Central memory CD8-positive, alpha-beta T cell (primary cell): ENCODE results near the gene ARMH3.

ENCODE experiments used
- ATAC-seq: fragments of 150-1000 bp; cut with Tn5 transposase; replicated peaks from 2 replicates; pipeline ENCODE4 v1.10.0; 2022; ENCODE audit warnings: mild to moderate bottlenecking, moderate FRiP score, moderate number of reproducible peaks; ENCODE audit not compliant: poor library complexity, severe bottlenecking; ENCODE audit errors: extremely low read depth
- DNase-seq, 2 donors: peaks; one replicate each; pipeline ENCODE4 v3.0.0; 2021; ENCODE audit warnings: low spot score in 2 of 2
- H3K27ac Mint-ChIP-seq: one replicate; pipeline ENCODE4 v1.8.0; 2022; ENCODE audit warnings: low read depth, mild to moderate bottlenecking, moderate library complexity, mixed read lengths
- H3K27me3 Mint-ChIP-seq: one replicate; pipeline ENCODE4 v1.8.0; 2022; ENCODE audit warnings: mixed read lengths
- H3K36me3 Mint-ChIP-seq: one replicate; pipeline ENCODE4 v1.8.0; 2022; ENCODE audit warnings: mild to moderate bottlenecking, moderate library complexity, mixed read lengths; ENCODE audit not compliant: insufficient read depth
- H3K4me1 Mint-ChIP-seq: one replicate; pipeline ENCODE4 v1.8.0; 2022; ENCODE audit warnings: mixed read lengths
- H3K4me3 Mint-ChIP-seq: one replicate; pipeline ENCODE4 v1.8.0; 2022; ENCODE audit warnings: mild to moderate bottlenecking, moderate library complexity, mixed read lengths
- H3K9me3 Mint-ChIP-seq: one replicate; pipeline ENCODE4 v1.8.0; 2022; ENCODE audit warnings: mixed read lengths

The ARMH3 gene

DNA sequence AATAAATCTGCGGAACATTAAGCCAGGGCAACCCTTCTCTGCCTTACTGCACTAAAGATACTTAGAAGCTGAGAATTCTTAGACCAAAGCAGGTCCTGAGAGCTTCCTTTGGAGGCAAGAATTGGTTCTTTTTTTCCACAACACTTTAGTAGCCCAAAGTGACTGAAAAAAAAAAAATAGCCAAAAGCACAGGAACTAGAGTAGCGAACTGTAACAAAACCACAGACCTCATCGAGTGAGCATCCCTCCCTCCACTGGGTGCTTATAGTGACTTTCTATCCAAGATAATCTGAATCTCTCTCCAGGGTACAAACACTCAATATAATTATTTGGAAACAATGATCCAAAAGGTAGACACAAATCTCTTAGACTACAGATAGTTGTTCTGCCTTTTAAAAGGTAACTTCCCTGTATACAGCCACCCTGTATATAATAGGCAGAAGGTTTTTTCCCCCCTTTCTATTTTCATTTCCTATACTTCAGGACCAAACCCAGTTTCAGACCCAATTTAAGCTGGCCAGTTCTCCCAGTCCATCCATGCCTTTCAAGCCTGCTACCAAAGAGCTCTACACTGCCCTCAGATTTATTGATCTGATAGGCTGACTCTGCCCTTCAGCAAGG lies 180.8 kb downstream of the ARMH3 start:
- H3K27me3 Mint-ChIP-seq = no peaks in the 10 kb centered on the region
- H3K36me3 Mint-ChIP-seq = peaks cover 9% of the 10 kb centered on the region
- no peak overlapping the region for H3K27ac Mint-ChIP-seq
- no peaks in the 10 kb centered on the region for H3K9me3 Mint-ChIP-seq
- ATAC-seq = no peak
- DNase-seq = no peak
- H3K4me1 Mint-ChIP-seq = peaks cover 16% of the 10 kb centered on the region
- H3K4me3 Mint-ChIP-seq = no peak overlapping the region

DNA sequence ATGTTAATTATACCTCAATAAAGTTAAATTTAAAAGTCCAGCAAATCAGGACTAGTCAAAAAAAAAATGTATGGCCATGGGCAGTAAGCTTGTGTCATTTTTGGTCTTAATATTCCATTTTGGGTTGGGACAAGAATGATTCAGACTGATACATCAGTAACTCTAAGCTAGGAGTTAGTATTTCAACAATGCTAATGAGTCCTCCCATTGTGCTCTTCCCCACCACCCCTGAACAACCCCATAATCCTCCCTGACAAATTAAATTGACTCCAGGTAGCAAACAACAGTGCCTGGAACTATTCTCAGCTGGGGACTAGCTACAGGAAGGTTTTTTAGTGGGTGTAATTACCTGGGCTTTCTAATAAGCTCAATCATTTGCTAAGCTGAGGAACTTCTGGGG lies 181.7 kb downstream of the ARMH3 start:
- Mint-ChIP-seq H3K9me3 (no peaks in the 10 kb centered on the region), H3K27me3 (no peaks in the 10 kb centered on the region), H3K36me3 (peaks cover 6% of the 10 kb centered on the region), H3K27ac (no peak overlapping the region), H3K4me3 (no peak overlapping the region), H3K4me1 (peaks cover 16% of the 10 kb centered on the region)
- ATAC-seq (no peak), DNase-seq (no peak)

DNA sequence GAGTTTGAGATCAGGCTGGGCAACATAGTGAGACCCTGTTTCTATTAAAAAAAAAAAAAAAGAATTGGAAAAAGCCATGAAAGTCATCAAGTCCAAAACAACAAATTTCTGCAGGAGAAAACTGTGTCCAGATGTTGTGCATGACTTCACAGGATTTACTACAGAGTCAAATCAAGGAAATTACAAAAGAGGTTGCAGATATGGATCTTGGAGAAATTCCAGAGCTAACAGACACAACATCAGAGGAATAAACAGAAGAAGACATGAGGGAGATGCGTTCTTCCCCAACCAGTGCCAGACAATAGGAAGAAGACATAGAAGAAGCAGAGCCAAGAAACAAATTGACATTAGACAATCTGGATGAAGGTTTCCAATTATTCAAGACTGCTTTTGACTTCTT lies 188.0 kb downstream of the ARMH3 start:
- H3K36me3 Mint-ChIP-seq = peaks cover 11% of the 10 kb centered on the region
- no peak for ATAC-seq
- no peaks in the 10 kb centered on the region for H3K27me3 Mint-ChIP-seq
- no peak for DNase-seq
- H3K4me3 Mint-ChIP-seq = no peak overlapping the region
- no peaks in the 10 kb centered on the region for H3K9me3 Mint-ChIP-seq
- no peak overlapping the region for H3K27ac Mint-ChIP-seq
- peaks cover 9% of the 10 kb centered on the region for H3K4me1 Mint-ChIP-seq

DNA sequence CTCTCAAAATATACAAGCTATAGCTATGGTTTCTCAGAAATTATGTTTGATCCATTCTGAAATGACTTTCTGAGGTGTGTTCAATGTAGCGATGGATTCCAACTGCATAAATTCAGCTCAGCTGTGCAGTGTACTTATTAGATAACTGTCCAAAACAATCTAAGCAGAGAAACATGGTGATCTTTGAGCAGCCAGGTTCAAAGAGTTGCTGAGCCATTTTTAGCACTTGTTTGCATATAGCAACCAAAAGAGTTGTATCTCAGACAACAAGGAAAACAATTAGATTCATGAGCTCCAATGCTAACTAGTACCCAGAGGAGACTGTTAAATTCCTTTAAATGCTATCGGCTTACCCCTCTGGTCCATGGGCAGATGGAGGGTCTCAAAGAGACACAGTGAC lies 196.4 kb downstream of the ARMH3 start:
- Mint-ChIP-seq H3K9me3 (no peaks in the 10 kb centered on the region), H3K4me3 (no peak overlapping the region), H3K36me3 (peaks cover 13% of the 10 kb centered on the region), H3K4me1 (peaks cover 31% of the 10 kb centered on the region), H3K27me3 (no peaks in the 10 kb centered on the region), H3K27ac (no peak overlapping the region)
- ATAC-seq = no peak
- no peak for DNase-seq

DNA sequence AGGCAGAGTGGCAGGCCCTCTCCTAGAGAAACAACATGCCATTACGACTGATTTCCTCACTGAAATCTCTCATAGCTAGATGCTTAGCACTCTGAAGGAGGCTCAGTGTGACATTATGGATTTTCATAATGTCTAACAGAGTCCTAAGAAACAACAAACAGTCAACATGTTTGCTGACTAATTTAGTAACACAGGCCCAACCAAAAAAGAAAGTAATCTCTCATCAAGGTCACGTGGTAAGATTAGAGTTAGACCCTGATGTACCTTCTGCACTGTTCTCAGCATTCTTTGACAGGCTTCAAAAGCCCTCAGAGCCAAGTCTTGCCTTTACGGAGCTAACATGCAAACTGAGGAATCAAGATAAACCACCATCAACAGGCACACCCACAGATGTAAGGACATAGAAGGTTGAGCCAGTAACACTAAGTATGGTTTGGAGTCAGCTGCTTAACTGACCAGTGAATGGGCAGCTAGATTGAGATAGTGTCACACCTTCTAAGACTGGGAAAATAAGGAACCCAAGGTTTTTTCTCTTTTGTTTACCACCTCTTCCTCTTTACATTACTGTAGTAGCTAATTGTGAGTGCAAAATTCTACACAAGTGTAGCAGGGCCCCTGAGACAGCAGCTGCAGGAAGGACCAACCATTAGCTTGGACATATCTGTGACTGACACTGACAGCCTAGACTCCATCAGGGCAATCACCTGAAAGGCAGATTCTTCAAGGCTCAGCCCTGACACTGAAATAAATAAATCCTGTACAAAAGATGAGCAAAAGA lies 197.1 kb downstream of the ARMH3 start:
- H3K4me1 Mint-ChIP-seq = peaks cover 25% of the 10 kb centered on the region
- H3K27ac Mint-ChIP-seq = peak overlapping the region; percentile 69
- ATAC-seq (peak; percentile 68), DNase-seq (no peak)
- H3K36me3 Mint-ChIP-seq = peaks cover 11% of the 10 kb centered on the region
- H3K9me3 Mint-ChIP-seq = no peaks in the 10 kb centered on the region
- no peaks in the 10 kb centered on the region for H3K27me3 Mint-ChIP-seq
- peak overlapping the region; percentile 51 for H3K4me3 Mint-ChIP-seq

DNA sequence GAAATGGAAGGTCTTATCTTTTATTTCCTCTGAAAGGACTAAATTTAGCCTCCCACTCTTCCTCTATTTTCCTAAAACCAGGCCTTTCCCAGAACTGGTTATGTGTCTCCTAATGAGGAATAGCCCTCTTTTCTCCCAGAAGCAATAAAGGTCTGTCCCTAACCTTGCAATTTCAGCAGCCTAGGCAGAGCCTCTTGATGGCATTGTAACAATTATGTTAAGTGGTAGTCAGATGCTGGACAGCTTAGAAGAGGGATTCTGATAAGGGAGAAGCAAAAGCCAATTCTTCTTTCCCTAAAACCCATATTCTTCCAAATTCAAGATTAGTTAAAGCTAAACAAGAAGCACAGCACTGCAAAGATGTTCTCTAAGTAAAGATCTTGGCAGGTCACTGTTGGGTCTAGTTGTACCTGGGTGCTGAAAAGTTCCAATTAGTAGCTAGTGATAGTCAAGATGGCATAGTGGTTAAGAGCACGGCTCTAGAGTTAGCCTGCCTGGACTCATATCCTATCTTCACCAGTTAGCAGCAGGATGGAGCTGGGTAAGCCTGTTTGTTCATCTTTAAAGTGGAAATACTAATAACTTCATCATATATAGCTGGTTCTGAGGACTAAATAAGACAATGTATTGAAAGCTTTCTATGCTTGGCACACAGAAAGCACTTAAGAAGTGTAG lies 198.0 kb downstream of the ARMH3 start:
- Mint-ChIP-seq H3K4me1 (peaks cover 23% of the 10 kb centered on the region), H3K9me3 (no peaks in the 10 kb centered on the region), H3K27me3 (no peaks in the 10 kb centered on the region), H3K27ac (peak overlapping the region; percentile 69), H3K36me3 (peaks cover 9% of the 10 kb centered on the region), H3K4me3 (no peak overlapping the region)
- DNase-seq = no peak
- no peak for ATAC-seq

DNA sequence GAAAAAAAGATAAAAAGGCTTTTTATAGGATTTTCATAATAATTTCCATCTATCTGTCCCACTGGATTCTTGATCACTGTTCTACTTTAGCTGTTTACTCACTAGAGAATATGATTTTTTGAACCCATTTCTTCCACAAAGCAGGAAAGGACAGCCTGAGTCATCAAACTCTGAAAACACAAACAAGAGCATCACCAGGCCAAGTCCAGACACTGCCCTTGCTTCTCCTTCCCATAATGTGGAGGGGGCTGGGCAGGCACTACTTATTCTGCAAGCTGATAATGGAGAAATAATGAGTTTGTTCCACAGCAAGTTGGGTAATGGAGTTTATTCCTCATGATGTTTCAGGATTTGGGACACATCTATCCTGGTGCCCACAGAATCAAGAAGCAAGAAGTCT lies 199.3 kb downstream of the ARMH3 start:
- no peak overlapping the region for H3K4me3 Mint-ChIP-seq
- ATAC-seq = no peak
- H3K4me1 Mint-ChIP-seq = peaks cover 23% of the 10 kb centered on the region
- no peaks in the 10 kb centered on the region for H3K27me3 Mint-ChIP-seq
- no peak for DNase-seq
- no peaks in the 10 kb centered on the region for H3K9me3 Mint-ChIP-seq
- H3K36me3 Mint-ChIP-seq = peaks cover 7% of the 10 kb centered on the region
- H3K27ac Mint-ChIP-seq = no peak overlapping the region

DNA sequence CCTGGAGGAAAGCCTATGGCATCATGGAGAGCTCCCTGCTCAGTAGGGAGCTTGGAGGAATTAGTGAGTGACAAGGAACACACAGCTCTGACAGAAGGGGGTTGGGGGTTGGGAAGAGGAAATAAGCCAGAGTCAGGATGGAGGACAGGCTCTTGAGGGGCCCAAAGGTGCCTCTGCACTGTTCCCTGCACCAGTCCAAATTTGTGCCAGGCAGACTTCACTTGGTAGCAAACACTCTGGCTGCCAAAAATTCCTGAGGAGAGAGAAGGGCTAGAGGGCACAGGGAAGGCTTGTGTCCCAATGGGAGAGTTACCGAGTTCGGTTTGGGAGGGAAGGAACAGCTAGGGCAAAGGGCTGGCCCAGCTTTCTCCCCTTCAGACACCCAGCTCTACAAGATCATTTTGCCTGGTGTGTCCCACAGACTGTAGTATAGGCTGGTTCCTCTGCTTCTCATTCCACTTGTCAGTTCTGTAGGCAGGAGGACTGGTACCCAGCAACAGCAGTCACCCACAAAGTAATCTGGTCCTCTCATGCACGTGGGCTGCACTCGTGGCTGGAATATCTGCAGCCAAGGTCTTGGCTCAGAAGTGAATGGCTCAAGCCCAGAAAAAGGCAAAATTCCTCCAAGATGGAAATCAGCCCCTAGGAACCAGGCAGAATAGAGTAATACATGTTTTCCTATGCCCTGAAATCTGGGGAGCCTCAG lies 204.4 kb downstream of the ARMH3 start:
- no peak for DNase-seq
- Mint-ChIP-seq H3K4me1 (no peaks in the 10 kb centered on the region), H3K36me3 (peaks cover 16% of the 10 kb centered on the region), H3K27me3 (no peaks in the 10 kb centered on the region), H3K4me3 (no peak overlapping the region), H3K27ac (no peak overlapping the region), H3K9me3 (no peaks in the 10 kb centered on the region)
- no peak for ATAC-seq

DNA sequence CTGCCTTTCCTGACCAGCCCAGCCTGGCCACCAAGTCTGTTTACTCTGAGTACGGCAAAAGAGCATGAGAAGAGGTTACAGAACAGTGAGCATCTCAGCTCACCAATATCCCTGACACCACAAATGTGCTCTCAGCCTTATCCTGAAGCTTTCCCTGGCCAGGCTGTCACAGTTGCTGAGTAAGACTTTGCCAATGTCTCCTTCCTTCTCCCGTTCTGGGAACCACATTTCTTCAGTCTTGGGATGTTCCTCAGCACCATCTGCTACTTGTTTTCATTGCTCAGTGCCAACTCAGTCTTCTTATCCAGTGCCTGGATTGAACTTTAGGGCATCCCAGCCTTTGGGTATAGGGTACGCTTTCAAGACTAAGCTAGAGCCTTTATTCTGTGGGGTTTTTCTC lies 205.2 kb downstream of the ARMH3 start:
- H3K36me3 Mint-ChIP-seq = peaks cover 16% of the 10 kb centered on the region

DNA sequence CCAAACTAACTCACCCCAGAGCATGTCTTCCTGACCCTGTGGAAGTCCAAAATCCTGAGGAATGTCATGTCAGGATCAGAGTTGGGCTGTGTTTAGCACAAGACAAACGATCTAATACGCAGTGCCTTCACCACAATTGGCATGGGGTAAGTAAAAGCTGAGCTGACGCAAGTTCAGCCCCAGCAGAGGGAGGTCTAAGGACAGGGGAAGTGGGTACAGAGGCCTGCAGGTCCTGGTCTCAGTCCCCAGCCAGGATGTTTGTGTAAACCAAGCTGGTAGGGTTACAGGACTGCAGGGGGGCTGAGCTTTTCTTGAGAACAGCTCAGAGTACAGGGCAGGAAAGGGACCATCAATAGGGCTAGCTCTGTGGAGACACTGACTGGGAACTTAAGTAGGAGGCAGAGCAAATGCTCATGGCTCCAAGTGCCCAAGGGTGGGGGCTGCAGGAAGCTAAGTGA lies 207.1 kb downstream of the ARMH3 start:
- Mint-ChIP-seq H3K27me3 (no peaks in the 10 kb centered on the region), H3K36me3 (peaks cover 16% of the 10 kb centered on the region), H3K27ac (no peak overlapping the region), H3K4me3 (no peak overlapping the region), H3K9me3 (no peaks in the 10 kb centered on the region), H3K4me1 (peaks cover 6% of the 10 kb centered on the region)
- DNase-seq (no peak), ATAC-seq (peak; percentile 10)

More for the DNA sequence above, 205.2 kb downstream of the ARMH3 start:
- H3K27me3 Mint-ChIP-seq = no peaks in the 10 kb centered on the region
- ATAC-seq (no peak), DNase-seq (no peak)
- no peak overlapping the region for H3K4me3 Mint-ChIP-seq
- no peaks in the 10 kb centered on the region for H3K4me1 Mint-ChIP-seq
- peak overlapping the region; percentile 15 for H3K27ac Mint-ChIP-seq
- no peaks in the 10 kb centered on the region for H3K9me3 Mint-ChIP-seq

DNA sequence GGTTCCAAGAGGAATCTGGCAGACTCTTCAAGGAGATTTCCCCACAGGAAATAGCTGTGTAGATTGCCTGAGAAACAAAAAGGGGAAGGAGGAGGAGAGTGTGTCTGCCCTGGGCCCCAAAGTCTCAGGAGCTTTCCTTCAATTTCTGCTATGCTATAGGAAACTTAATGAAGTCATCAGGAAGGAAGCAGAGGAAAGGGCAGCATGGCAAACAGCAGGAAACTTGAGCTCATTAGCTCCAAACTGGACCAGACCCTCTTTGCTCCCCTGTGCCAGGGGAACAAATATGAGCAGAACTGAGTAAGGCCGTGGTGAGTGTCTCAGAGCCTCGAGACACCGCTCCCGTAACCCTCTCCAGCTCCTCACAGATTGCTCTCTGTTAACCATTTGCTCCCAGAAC lies 207.6 kb downstream of the ARMH3 start:
- ATAC-seq = no peak
- H3K4me1 Mint-ChIP-seq = peaks cover 6% of the 10 kb centered on the region
- no peak for DNase-seq

DNA sequence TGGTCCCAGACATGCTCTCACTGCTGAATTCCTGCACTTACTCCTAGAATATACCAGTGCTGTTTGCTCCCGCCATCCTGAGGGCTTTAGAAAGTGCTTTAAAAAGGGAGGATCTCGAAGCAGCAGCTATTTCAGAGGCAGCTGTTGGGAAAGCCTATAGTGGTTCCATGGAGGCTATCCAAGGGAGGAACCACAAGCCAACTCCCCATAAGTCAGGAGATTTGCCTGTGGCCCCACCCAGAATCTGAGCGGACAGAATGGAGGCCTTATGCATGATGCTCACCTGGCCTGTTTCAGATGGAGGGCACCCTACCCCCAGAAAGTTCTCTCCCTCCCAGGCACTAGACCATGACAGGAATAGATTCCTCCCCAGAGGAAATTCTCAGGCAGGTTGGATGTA lies 210.1 kb downstream of the ARMH3 start:
- Mint-ChIP-seq H3K36me3 (peaks cover 17% of the 10 kb centered on the region), H3K27me3 (no peaks in the 10 kb centered on the region), H3K4me3 (no peak overlapping the region), H3K4me1 (peaks cover 25% of the 10 kb centered on the region), H3K27ac (no peak overlapping the region), H3K9me3 (no peaks in the 10 kb centered on the region)
- ATAC-seq = no peak
- no peak for DNase-seq

More for the DNA sequence above, 207.6 kb downstream of the ARMH3 start:
- Mint-ChIP-seq H3K27ac (no peak overlapping the region), H3K36me3 (peaks cover 18% of the 10 kb centered on the region), H3K27me3 (no peaks in the 10 kb centered on the region), H3K9me3 (no peaks in the 10 kb centered on the region), H3K4me3 (no peak overlapping the region)
